ENCODE results near the gene SLC35F6. TPM values are rescaled to one million over a fixed set of nuclear protein-coding genes. Genes with fewer than 3 reads are reported as not detected.

The SLC35F6 gene, protein sequence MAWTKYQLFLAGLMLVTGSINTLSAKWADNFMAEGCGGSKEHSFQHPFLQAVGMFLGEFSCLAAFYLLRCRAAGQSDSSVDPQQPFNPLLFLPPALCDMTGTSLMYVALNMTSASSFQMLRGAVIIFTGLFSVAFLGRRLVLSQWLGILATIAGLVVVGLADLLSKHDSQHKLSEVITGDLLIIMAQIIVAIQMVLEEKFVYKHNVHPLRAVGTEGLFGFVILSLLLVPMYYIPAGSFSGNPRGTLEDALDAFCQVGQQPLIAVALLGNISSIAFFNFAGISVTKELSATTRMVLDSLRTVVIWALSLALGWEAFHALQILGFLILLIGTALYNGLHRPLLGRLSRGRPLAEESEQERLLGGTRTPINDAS
- total RNA-seq (ENCODE audit: insufficient read depth, low replicate concordance), result 13.2 TPM

DNA sequence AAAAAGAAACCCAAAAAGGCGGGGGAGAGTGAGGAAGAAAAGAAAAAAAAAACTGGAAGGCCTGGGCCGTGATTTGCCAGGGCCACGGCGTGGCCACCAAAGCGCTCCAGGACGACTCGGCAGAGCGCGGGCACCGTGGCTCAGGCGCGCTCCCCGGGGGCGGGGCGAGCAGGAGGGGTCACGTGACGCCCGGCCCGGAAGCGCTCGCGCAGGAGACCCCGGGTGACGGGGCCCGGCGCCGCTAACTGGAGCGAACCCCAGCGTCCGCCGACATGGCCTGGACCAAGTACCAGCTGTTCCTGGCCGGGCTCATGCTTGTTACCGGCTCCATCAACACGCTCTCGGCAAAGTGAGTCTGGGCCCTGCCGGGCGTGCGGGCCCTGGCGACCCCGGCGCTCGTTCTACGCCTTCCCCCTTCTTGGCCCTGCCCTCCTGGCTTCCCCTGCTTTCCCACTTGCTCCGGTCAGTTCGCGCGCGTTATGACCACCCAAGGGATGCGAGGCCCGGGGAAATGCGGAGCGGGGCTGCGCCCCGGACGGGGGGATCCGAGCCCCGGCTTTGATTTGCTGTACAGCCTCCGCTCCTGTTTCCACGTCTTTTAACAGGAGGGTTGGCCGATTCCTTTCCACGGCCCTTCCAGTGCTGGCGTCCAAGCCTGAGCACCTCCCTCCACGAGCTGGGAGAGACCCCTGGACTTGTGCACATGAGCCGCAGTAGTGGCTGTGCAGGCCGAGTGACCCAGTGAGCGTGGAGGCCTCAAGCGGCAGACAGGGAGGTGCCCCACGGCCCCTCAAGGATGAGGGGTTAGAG, at the start of gene SLC35F6:
Gene SLC35F6 (plus strand): TSS at position 207 of the 810 bp plus-strand sequence. CDS start 66 bp downstream, at position 273.
- peak; percentile 86 for DNase-seq (ENCODE audit: low spot score)

DNA sequence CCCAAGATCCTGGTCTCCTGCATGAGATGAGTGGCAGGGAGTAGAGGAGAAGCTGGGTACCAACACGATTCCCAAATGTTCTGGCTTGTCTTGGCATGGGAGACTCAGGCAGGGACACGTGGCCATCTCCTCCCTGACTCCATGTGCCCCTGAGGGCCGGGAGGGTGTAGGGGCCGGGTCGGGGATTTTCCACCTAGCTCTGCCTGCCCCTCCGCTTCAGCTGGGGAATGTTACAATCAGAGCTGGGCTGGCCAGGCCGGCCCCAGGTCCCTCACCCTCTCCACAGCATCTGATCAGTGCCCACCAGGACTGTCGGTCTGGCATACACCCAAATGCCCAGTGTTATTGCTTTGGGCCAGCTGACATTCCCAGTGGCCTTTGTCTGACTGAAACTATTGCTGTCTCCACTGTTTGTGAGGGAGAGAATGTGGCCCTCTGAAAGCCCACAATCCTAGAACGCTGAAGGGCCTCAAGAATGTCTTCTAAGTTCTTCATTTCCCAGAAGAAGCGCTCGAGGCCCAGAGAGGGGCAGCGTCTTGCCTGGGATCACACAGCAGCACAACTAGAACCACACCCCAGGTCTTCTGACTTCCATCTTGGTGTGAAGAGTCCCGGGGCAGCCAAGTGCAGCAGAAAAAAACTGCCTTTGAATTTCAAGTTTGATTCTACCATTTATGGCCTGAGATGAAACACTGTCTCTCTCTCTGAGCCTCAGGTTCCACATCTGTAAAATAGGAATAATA, 48.4 kb upstream of the SLC35F6 start:
- no peak for DNase-seq (ENCODE audit: low spot score)

DNA sequence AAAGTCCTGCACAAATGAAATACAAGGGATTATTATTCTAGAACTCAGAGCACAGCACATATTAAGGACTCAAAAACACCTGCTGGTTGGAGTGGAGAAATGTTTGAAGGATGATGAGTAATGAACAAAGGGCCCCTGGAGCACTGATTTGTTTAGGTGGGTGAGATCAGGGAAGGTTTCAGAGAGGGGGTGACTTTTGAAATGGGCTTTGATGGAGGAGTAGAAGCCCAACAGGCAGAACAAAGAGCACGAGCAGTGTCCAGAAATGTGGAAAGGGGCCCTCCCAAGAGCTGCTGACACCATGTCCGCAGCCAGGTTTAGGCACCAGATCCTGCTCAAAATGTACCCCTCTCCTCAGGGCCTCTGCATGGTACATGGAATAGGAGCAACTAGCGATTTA, 47.7 kb upstream of the SLC35F6 start:
- no peak for DNase-seq (ENCODE audit: low spot score)

DNA sequence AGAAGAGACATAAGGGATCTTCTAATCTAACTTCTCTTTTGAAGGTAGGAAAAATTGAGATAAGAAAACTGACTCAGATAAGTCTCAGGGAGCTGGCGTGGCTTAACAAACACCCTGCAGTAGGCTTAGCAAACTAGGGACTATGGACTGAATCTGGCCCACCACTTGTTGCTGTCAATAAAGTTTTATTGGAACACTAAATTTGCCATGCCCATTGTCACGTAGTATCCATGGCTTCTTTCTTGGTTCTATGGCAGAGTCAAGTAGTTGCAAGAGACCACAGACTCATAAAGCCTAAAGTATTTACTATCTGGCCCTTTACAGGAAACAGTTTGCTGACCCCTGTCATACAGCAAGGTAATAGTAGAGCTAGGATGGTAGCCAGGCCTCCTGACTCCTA, 47.3 kb upstream of the SLC35F6 start:
- DNase-seq (ENCODE audit: low spot score), result no peak

DNA sequence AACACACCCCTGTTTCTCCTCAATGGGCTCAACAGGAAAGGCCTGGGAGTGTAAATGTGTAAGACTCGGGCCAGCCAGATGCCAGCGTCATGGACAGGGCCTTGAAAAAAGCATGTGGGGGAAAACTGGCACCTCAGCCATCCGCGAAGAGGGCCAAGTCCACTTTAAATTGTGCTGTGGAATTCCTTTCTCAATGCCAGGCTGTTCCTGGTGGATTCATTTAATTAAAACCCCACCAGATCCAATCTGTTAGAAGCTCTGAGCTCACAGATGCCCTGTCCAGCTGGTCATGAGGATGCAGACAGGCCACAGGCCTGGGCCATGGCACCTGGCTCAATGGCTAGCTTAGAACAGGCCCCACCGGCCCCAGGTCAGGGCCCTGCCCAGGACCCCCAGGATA, 46.7 kb upstream of the SLC35F6 start:
- no peak for DNase-seq (ENCODE audit: low spot score)

DNA sequence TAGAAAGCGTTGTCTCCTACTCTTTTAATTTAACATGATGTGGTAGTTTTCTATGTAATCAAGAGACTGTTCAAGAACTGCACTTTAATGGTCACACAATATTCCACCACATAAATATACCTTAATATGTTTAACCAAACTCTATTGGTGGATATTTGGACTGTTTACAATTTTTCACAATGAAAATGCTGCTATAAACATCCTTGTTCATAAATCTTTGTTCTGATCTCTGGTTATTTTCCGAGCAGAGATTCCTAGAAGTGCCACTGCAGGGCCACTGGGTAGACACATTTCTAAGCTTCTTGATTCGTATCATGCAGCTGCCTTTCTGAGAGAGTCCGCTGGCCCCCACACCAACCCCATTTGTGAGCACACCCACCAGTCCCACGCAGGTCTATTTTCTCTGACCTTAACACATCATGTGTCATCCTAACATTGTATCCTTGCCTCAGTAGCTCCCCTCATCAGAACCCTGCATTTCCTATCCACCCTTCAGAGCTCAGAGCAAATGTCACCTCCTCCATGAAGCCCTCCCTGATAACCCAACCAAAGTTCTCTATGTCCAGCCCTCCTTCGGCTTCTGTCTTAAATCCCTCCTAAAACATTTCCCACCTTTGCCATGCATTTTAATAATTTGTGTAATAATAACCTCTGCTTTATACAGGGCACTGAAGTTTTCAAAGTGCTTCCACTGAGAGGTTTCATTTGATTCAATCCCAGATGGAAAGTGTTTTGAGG, 45.0 kb upstream of the SLC35F6 start:
- no peak for DNase-seq (ENCODE audit: low spot score)

DNA sequence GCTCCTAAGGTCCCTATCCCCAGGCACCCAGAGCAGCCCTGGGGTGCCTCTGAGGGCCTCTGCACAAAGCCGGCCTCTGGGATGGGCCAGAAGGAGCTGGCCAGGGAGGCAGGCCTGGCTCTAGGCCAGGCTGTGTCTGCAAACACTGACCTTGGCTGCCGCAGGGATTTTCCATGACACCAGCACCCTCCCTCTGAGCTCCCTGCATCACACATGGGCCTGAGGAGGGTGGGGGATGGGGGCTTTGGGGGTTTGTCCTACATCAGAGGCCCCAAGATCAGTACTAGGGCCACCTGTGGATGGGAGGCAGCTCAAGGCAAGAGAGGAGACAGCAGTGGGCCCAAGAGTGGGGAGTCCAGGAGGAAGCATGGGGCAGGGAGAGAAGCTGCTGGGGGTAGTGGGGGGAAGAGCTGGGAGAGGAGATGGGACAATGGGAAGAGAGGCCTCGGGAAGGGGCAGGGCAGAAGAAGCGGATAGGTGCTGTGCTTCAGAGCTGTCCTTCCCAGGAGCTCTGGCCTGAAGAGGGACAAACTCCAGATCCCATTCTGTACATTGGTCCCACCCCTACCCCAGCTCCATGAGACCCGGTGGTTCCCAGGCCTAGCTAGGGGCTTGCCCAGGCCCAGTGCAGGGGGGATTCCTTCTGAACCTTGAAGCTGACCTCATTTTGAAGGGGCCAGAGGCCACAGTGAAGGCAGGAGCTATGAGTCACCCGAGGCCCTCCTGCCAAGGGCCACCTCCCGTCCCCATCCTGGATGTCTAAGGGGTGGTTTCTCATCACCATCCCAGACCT, 43.6 kb upstream of the SLC35F6 start:
- peak; percentile 84 for DNase-seq (ENCODE audit: low spot score)

DNA sequence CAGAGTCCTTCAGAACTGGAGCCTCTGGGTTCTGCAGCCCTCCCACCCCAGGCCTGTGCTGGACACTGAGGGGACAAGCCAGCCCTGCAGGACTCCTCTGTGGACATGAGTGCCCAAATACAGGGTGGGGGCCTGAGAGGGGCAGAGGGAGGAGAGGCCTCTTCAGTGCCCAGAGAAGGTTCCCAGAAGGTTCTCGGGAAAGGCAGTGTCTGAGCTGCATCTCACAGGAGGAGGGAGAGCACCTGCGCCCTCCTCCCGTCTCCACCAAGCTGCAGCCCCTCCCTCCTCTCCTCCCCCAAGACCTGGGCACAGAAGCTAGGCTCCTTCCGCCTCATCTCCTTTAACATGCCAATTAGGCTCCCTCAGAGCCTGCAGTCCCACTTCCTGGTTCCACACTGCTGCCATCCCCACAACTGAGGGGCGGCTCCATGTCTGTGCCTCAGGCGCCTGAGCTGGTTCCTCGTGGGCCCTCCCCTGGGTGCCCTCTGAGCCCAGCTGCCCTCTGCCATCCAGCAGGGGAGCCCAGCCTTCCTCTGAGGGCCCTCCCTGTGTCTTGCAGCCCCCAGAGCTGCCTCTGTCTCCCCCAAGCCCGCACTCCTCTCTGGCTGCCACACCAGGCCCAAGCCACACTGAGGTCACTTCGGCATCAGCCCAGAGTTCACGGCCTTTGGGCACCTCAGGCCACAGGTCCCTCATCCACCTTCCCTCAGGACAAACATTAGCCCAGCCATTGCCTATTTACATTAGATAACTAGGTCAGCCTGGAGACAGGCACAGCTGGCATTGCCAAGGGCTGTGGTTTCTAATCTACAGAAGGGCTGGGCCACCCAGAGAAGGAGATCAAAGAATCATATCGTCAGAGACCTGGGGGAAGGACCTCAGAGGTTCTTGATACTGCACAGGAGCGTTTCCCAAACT, 42.7 kb upstream of the SLC35F6 start:
- no peak for DNase-seq (ENCODE audit: low spot score)

DNA sequence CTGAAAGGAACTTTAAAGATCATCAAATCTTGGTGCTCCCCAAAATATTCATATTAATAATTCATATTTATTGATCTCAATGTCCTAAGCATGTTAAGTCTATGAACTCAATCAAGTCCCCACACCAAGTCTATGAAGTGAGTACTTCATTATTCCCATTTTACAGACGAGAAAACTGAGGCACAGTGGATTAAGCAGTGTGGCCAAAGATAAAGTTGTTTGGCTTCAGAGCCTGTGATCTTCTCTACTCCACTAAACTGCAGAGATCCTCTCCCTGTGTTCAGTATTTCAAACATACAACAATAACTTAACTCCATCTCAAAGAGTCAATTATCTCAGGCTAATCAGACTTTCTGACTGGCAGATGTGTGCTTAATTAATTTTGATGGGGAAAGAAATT, 41.8 kb upstream of the SLC35F6 start:
- DNase-seq (ENCODE audit: low spot score), result no peak

DNA sequence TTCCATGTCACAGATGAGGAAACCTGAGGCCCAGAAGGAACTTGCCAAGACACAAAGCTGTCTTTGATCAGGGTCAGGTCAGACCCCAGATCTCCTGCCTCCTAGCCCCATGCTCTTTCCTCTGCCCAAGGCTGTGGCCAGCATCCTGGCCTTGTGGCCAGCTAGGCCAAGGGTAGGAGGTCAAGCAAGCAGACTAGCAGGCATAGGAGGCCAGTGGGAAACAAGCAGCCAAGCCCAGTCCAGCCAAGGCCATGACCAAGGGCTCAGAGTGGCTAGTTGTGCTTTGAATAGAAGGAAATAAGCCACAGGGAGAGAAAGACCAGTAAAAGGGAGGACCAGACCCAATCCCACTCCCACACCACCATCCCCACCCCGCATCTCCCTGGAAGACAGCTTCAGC, 41.2 kb upstream of the SLC35F6 start:
- no peak for DNase-seq (ENCODE audit: low spot score)

DNA sequence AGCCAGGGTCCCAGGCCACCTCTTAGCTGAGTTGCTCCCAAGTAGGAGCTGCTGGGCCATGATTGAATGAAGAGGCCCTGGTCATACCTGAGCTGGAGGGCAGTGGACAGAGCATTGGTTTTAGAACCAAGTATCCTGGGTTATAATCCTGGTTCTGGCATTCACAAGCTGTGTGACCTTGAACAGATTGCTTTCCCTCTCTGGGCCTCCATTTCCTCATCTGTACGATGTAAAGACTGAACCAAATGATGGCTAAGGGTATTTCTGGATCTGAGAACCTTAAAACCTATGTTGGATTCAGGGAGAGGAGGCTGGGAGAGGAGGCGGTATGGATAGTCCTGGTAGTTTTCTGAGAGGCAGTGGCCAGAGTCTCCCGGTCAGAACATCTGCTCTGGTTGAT, 40.6 kb upstream of the SLC35F6 start:
- no peak for DNase-seq (ENCODE audit: low spot score)

DNA sequence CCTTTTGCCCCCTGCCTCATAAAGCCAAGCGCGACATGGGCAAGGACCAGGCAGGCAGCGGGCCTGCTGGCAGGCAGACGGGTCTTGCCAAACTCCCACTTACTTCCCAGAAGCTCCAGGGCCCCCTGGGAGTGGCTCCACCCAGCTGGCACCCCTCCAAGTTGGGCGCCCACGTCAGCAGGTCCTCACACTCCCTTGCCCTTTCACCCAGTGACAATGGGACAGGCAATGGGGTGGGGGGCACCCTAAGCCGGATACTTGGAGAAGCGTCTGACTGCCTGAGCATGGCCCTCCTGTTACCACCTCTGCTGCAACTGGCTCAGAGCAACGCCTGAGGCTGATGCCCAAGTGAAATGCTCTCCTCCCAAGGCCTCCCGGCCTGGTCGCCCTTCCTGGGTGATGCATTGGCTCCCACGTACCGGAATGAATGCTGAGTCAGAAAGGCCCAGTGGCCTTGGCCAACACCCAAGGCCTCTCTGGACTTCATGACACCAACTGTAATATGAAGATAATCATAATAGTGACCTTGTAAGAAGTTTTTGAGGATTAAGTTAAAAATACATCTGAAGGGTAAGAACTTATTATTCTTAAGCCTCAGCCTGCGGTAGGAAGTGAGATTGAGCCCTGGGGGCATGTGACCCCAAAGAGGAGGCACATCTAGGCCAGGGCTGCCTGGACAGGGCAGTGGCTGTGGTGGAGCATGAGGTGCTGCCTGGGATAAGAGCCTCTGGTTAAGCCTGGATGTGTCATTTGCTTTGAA, 39.9 kb upstream of the SLC35F6 start:
- peak; percentile 44 for DNase-seq (ENCODE audit: low spot score)

DNA sequence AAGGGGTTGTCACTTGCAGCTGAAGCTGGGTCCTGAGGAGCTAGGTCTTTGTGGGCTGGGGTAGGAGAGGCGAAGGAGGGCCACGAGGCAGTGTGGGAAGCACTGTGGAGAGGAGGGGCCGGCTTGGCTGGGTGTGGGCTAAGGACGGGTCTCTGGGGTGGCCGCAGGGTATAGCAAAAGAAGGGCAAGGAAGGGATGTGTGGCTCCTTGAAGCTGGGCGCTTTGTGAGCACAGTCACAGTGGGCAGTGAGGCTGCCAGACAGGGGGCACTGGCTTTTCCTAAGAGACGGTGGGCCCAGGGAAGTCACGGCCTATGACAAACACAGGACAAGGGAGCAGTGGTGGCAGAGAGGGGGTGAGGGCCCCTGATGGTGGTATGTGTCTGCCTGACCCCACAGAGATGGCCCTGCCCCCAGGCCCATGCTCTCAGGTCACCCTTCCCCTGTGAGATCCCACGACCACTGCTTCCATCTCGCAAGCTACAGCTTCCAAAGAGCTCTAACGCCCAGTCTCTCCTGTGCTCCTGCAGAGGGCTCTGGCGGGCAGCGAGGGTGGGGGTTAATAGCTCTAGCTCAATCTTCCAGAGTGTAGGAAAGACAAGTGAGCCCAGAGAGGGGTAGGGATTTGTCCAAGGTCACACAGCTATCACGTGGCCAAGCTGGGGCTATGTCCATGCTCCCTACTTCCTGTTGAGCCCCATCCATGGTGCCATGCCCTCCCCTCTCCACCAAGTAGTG, 39.1 kb upstream of the SLC35F6 start:
- DNase-seq (ENCODE audit: low spot score), result no peak

DNA sequence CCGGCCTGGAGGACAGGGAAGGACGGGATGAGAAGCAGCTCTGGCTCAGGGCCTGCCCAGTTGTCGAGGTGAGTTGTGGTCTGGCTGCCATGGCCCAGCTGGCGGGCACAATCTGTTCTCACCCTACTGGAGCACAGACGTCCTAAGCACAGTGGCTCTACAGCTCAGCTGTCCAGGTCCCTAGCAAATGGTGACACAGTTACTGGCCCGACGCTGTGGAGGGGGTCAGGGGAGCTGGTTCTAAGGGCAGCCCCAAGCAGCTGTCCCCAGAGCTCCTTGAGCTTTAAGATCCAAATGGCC, 38.6 kb upstream of the SLC35F6 start:
- DNase-seq (ENCODE audit: low spot score), result no peak

DNA sequence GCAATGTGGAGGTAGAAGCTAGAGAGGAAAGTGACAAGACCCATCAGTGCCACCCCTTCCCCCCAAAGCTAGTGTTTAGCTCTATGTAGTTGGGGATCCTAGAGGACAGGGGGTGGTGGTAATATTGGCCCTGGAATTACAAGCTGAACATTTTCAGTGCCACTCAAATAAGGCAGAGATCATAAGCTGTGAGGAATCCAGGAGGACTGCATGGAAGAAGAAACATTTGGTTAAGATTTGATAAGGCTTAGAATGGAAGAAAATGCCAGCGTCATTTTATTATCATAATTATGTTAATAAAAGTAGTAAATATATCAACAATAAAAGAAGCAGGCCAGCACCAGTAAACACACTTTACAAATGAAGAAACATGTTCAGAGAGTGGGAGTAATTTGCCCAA, 37.9 kb upstream of the SLC35F6 start:
- no peak for DNase-seq (ENCODE audit: low spot score)

DNA sequence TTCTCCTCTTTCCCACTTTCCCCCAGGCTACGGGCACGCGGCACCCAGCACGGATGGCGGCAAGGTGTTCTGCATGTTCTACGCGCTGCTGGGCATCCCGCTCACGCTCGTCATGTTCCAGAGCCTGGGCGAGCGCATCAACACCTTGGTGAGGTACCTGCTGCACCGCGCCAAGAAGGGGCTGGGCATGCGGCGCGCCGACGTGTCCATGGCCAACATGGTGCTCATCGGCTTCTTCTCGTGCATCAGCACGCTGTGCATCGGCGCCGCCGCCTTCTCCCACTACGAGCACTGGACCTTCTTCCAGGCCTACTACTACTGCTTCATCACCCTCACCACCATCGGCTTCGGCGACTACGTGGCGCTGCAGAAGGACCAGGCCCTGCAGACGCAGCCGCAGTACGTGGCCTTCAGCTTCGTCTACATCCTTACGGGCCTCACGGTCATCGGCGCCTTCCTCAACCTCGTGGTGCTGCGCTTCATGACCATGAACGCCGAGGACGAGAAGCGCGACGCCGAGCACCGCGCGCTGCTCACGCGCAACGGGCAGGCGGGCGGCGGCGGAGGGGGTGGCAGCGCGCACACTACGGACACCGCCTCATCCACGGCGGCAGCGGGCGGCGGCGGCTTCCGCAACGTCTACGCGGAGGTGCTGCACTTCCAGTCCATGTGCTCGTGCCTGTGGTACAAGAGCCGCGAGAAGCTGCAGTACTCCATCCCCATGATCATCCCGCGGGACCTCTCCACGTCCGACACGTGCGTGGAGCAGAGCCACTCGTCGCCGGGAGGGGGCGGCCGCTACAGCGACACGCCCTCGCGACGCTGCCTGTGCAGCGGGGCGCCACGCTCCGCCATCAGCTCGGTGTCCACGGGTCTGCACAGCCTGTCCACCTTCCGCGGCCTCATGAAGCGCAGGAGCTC, 36.2 kb upstream of the SLC35F6 start:
- no peak for DNase-seq (ENCODE audit: low spot score)

DNA sequence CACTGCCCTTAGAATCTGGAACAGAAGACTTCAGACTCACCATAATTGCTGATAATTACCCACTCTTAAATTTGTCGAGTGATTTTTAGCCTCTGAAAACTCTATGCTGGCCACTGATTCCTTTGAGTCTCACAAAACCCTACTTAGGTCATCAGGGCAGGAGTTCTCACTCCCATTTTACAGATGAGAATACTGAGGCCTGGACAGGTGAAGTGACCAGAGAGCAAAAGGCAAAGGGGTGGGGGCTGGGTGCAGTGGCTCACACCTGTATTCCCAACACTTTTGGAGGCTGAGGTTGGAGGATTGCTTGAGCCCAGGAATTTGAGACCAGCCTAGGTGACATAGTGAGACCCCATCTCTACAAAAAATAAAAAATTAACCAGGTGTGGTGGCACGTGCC, 34.8 kb upstream of the SLC35F6 start:
- DNase-seq (ENCODE audit: low spot score), result no peak

All from umbilical cord (tissue), 2 donors.